HG03378 (cell line): Measurements from ENCODE around the gene PDE10A.
A peak's percentile ranks its signal among the peaks of the same experiment; 100 is the strongest.
"Not testable (repeated sequence)": the region's sequence is repeated elsewhere in the genome, so short reads cannot be mapped to it uniquely, and the experiment has no call there.

Experiments
- ATAC-seq: cut with Tn5 transposase; IDR thresholded peaks from one replicate; pipeline ENCODE4 v1.9.1; 2021; ENCODE audit warnings: mild to moderate bottlenecking, moderate library complexity; ENCODE audit not compliant: unreplicated experiment

PDE10A gene

DNA sequence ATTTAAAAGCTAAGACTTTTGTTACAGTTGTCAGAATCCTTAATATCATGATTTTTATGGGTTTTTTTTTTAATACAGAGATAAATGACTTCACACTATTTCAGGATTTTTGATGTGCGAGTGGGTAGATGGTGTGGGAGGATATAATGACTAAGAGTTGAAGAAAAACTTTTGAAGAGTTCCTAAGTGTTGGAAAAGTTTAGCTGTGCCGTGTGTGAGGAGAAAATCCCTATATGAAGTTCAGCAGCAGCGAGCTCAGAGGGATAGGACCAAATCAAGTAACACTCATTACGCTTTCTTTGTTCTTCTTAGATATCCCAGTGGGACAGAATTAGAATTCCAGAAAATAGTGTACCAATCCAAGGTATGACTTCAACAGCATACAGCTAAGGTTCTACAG is 34.1 kb downstream of the PDE10A start:
- no peak for ATAC-seq

DNA sequence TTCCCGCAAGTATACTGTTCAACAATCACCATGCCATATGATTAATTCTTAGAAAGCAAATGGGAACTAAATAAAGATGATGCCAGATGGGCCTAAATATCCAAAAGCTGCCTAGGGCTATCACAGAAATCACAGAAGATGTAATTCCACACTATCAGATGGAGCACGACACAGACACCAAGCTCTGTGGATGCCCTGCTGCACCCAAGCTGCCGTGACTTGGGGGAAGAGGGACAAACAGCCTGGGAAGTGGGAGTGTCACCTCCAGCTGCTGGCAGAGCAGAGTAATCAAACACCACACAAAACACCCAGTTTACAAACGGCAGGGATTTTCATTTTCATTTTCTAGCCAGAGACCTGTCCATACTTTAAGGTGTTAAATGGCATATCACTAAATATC is 35.7 kb downstream of the PDE10A start:
- no peak for ATAC-seq

DNA sequence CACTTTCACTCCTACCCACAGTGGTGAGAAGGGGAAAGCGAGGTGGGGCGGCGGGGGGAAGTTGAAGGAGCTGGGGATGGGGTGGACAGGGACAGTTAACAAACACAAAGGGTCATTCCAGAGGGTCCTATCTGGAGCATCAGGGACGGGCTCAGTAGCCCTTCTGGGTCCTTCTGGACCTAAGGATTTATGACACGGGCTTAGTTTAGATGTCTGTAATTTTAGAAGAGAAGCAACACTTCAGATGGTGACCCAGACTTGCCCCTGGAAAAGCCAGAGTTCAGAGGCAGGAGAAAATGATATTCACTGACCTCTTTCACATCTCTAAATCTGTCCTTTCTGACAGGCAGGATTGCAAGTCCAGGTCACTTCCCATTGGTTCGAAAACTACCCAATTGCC is 36.3 kb downstream of the PDE10A start:
- ATAC-seq: no peak

DNA sequence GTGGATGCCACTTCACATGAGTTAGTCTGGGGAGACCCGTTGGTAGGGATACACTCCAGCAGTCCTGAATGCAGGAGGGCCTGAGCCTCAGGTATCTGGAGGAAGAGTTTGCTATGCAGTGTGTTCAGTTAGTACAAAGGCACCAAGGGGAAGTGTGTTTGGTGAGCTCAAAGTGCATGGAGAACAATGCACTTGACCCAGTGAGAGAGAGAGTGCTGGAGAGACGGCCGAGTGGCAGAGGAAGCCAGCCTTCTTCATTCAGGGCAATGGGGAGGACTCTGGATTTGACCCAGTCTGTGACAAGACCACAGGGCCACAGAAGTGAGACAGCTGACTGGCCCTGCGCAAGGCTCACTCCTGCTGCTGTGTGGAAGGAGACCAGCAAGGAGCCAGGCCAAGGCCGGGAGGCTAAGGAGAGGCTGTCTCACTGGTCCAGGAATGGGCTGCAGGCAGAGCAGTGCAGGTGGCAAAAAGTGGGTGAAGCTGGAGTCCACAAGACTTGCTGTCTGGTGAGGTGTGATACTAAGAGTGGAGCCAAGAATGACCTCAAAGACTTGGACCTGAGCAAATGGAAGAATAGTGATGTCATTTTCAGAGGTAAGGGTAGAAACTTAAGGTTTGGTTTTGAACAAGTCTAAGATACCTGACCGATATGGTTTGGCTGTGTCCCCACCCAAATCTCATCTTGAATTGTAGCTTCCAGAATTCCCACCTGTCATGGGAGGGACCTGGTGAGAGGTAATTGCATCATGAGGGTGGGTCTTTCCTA is 38.0 kb downstream of the PDE10A start:
- no peak for ATAC-seq

DNA sequence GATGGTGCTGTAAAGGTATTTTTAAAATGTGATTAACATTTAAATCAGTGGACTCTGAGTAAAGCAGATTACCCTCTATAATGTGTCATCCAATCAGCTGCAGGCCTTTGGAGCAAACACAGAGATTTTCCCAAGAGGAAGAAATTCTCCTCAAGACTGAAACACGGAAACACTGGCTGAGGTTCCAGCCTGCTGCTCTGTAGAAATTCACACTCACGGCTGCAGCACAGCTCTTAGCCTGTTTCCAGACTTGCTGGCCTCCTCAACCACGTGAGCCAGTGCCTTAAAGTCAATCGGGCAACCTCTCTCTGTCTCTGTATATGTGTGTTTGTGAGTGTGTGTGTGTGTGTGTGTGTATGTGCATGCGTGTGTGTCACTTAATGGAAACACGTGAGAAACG is 41.1 kb downstream of the PDE10A start:
- ATAC-seq: no peak

DNA sequence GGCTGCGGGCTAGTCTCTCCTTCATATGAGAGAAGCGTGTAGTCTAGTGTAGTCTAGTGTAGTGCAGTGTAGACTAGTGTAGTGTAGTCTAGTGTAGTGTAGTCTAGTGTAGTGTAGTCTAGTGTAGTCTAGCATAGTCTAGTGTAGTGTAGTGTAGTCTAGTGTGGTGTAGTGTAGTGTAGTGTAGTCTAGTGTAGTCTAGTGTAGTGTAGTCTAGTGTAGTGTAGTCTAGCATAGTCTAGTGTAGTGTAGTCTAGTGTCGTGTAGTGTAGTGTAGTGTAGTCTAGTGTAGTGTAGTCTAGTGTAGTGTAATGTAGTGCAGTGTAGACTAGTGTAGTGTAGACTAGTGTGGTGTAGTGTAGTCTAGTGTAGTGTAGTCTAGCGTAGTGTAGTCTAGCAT is 44.1 kb downstream of the PDE10A start:
- not testable (repeated sequence) for ATAC-seq

DNA sequence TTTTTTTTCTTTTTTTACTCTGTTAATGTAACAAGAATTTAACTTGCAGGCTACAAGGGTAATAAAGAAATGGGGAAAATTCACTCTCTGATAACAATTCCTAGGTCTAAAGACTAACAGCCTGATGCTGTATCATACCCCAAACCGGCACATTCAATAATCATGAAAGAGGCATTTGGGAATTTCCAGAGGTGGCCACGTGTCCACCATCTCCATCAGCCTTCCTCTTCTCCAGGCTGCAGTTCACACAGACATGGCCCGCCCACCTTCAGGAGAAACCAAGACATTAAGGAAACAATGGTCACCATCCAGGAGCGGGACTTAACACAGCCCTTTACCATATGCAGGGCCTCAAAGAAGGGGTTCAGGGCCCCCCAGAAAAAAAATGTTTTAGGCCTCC is 44.8 kb downstream of the PDE10A start:
- ATAC-seq: no peak

DNA sequence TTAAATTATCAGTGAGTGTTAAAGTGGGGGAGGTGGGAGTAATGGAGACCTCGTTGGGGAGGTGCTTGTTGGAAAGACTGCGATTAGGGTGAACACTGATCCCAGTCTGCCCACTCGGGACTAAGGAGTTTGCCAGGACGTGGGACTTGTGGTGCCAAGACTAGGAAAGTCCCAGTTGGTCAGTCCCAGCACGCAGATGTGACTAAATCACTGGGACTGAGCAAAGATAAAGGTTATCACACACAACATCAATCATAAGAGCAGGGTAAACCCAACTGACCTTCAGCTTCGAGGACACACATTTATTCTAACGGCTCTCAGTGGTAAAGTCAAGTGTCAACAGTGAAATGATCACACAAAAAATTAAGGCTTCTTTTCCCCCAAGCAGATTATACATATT is 45.5 kb downstream of the PDE10A start:
- no peak for ATAC-seq

DNA sequence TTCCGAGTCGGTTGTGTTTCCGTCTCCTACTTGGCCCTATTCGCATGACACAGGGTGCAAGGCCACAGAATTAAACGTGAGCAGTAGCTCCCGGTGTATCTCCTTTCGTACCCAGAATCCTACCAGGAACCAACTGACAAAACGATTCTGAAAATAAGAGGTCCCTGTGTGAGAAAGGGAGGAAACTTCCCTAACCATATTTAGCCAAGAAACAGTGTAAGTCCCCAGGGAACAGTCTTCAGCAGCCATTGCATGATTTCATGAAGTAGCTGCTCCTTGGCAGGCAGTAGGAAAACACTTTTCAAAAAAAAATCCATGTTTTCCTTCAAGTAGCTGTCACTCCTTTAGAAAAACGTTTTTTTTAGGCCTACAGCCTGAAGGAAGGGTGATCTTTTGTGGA is 46.9 kb downstream of the PDE10A start:
- ATAC-seq: no peak

DNA sequence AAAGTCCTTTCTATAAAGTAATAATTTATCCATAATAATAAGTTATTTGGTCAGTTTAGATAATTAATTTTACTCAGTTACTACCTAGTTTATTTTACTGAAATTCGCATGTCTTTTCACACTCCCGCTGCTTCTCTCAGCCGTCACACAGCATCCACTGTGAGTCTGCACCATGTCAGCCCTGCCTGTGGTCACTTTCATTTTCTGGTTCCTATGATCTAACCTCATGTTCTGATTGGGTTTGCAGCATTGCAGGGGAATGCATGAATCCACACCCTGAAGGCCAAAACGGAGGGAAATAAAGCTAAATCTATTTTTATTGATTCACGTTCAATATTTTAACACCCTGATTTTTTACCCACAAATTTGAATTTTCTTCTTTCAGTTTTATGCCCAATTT is 47.4 kb downstream of the PDE10A start:
- ATAC-seq: peak; percentile 40

DNA sequence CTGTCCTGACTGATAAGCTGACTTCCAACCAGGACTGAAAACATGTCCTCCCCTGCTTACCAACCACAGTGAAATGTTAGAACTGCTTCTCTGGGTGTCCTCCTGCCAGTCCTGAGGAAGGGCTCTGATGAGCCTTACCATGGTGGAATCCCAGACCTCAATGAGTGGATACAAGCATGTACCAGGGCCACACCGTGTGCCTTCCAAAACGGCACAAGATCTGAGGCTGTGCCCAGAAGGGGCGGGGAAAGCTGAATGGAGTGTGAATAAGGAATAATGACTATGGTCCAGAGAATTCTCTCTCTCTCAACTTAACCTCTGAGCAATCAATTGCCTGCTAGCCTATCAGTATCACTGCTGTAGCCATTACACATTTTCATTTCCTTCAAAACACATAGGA is 51.7 kb downstream of the PDE10A start:
- ATAC-seq: no peak

DNA sequence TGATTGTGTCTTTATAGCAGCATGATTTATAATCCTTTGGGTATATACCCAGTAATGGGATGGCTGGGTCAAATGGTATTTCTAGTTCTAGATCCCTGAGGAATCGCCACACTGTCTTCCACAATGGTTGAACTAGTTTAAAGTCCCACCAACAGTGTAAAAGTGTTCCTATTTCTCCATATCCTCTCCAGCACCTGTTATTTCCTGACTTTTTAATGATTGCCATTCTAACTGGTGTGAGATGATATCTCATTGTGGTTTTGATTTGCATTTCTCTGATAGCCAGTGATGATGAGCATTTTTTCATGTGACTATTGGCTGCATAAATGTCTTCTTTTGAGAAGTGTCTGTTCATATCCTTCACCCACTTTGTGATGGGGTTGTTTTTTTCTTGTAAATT is 54.5 kb downstream of the PDE10A start:
- not testable (repeated sequence) for ATAC-seq

DNA sequence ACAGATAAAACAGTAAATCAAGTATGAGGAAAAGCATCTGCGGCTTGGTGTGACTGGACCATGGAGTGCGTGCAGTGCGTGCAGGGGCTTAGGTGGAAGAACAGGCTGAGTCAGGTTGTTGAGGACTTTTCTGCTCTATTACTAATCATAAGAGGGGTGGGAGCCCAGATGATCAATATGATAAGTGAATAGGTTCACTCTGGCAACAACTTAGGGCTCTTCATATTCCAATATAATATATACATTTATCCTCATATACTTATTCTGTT is 56.4 kb downstream of the PDE10A start:
- ATAC-seq: no peak

DNA sequence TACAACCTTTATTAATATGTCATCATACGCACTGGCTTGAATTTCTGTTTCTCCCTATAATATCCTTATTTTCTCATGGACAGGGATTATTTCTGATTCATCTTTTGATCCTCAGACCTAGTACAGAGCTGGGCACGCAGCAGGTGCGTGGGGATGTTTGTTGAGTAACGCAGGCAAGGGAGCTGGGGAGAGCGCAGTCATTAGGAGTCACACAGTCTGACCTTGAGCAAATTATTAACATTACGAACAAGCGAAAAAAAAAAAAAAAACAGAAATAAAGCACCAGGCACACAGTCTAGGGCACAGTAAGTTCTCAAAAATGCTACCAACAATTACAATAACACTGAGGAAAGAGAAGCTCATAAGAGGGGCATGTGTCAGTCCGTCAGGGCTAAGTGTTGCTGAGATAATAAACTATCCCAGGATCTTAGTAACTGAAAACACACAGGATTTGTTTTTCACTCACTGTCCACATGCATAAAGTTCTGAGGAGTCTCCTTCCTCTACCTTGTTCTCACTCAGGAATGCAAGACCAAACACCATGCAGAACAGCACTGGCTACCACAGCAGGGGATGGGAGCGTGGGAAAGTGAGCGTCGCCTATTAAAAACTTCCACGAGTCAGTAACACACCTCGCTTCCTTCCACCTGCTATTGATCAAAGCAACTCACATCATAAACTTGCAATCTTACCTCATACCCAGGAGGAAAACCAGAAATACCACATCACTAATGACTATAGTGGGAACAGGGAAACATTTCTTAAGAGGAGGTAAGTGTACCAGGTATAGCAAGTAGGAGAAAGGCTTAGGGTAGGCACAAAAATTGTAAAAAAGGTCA is 56.9 kb downstream of the PDE10A start:
- ATAC-seq: no peak

DNA sequence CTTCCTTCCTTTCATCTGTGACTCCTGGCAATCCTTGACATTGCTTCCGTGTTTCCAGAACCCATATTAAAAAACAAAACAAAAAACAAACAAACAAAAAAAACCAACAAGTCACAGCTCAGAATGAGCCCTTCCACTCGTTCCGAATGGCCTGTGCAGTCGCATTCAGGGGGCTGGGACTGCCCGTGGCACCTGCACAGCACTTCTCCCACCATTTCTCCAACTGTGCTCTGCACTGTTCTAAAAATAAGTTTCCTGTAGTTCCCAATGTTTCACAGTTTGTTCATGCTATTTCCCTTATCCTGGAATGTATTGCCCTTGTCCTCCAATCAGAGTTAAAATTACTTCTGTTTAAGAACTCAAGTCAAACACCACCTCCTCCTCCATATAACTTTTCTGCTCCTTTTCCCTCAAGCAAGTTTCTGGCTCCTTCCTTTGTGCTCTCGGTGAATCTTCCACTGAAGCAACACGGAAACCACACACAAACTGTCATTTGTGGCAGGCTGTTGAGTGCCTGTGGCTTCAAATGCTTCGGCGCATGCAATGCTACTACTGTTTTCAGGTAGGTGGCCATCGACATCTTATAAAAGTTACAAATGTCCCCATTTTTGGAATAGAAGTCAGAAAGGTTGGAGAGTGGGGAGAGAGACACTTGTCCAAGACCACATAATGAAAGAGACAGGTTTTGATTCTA is 57.7 kb downstream of the PDE10A start:
- no peak for ATAC-seq

DNA sequence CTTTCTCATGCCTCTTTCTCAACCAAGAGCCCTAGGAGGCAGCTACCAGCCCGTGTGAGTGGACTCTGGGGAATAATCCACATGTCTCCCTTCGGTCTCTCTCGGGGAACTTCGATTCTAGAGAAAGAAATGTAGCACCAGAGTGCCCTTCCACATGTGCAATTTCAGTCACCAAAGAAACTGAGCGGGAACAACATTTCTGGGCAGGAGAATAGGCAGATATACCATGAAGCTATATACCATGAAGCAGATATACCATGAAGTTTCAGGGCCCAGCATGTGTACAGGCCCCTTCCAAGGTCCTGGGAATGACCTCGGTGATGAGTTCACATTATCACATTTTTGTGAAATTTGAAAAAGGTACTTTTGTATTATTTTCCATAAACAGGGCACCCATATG is 60.8 kb downstream of the PDE10A start:
- ATAC-seq: no peak

DNA sequence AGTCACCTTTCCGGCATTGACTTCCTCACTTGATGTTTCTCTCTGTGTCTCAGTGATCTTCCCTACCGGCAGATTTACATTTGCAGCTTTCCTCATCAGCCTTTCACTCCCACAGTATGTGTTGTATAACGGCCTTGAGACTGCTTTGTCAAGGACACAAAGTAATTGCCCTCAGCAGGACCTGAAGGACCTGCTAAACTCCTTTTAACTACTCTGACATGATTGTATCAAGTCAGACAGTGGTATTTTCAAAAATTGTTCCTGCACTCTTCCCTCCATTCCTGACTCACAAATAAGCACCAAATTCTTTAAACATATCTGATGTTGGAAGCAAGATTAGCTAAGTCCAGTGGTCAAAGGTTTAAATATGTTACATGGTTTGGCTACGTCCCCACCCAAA is 62.4 kb downstream of the PDE10A start:
- ATAC-seq: no peak

DNA sequence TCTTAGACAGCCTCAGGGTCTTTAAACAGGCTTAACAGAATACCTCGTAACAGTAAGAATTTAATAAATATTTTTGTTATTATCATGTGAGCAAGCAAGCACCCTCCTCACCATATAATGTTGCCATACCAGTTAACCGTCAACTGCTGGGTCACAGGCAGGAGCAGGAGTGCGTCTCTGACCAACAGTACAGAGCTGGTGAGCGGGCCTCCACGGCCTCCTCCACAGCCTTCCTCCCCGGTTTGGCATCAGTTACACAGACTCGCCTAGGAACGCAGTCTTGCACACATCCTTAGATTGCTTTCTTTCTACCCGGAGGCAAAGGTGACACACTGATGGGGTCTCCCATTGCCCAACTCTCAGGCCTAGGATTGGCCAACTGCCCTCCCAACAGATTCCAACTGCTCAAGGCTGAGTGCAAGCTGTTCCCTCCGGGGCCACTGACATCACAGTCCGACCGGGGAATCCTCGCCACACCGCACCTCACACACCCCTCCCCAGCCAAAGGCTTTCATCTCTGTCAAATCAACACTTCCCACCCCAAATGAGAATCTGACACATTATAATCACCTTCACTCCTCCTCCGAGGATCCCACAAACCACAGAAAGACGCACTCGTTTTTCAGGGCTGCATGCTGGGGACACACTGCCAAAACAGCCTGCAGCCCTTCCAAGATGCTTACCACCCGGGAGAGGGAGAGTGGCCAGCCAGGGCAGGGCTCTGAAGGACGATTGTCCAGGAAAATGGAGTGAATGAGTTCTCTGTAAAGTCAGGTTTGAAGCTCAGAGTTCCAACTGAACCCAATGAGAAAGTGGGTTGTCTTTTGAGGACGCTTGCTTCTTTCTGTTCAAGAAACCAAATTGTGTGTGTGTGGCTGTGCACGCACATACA is 63.2 kb downstream of the PDE10A start:
- ATAC-seq: no peak

DNA sequence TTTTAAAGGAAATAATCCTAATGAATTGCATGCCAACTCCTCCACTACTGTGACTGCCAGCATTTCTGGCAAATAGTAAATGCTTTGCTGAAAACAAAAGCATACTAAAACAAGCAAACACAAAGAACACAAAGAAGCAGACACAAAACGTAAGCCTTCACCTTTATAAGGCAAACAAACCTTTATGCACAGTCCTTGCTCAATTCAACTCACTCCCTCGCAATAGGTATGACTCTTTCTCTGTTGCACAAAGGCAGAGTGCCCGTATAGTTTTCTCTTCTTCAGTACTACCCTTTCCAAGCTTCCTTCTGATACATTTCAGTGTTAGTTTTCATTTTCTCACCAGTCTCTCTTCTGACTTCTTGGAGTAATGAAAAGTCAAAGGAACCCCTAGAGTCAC is 63.9 kb downstream of the PDE10A start:
- ATAC-seq: no peak

DNA sequence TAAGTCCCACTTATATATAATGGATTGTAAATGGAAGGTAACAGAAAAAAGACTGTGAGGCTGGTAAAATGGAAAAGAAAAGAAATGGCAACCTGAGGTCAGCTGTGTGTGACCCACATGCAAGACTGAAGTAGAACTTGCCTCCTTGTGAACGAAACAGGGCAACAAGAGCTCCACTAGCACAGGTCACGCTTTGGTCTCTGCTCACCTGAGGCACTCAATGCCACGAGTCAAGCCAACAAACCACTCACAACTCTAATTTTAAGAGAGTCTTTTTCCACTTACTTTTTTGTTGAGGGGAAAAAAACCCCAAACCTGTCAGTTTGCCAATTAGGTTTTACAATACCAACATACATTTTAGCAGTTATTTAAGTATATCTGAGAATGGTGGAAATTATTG is 65.2 kb downstream of the PDE10A start:
- no peak for ATAC-seq
